Pancreas (tissue), 10 donors: ENCODE data around the gene LSAMP. TPM values are rescaled to one million over a fixed set of nuclear protein-coding genes. Genes with fewer than 3 reads are reported as not detected.

Source experiments
- ATAC-seq, 4 donors: fragments of 200-7000 bp; cut with Tn5 transposase; one replicate each; pipeline versions ENCODE4 v1.8.0 to v1.9.1; 2020; ENCODE audit warnings: mild to moderate bottlenecking in 4 of 4, moderate library complexity in 4 of 4
- DNase-seq, 6 donors: peaks; one replicate each; pipeline ENCODE4 v3.0.0-alpha.2; 2020
- FAIRE-seq: peaks from 2 replicates; lab custom pipeline; 2012; peaks lifted over from hg19 to GRCh38; lab: Jason Lieb, UNC
- H3K27ac ChIP-seq, 4 donors: fragments of 200-600 bp; sonication (generic); 1 replicate in 3 of 4; 2 replicates in 1 of 4; pipeline versions ENCODE4 v1.5.0 to v1.8.0; 2020
- H3K27me3 ChIP-seq, 4 donors: fragments of 200-600 bp; one replicate each; pipeline ENCODE4 v1.8.0; 2021
- H3K36me3 ChIP-seq, 3 donors: fragments of 200-600 bp; sonication (generic) in 1 of 3; one replicate each; pipeline versions ENCODE4 v1.5.0 to v1.8.0; 2020 to 2021
- H3K4me1 ChIP-seq, 3 donors: fragments of 200-600 bp; one replicate each; pipeline ENCODE4 v1.8.0; 2021
- H3K4me3 ChIP-seq, 4 donors: fragments of 200-600 bp; sonication (generic) in 2 of 4; one replicate each; pipeline versions ENCODE4 v1.5.0 to v1.8.0; 2020 to 2021
- H3K9me3 ChIP-seq, 4 donors: fragments of 200-600 bp; one replicate each; pipeline ENCODE4 v1.8.0; 2021
- CTCF ChIP-seq, 4 donors: fragments of 200-600 bp; sonication (generic) in 3 of 4; IDR thresholded peaks; one replicate each; pipeline versions ENCODE4 v1.5.0 to v1.8.0; 2021; ENCODE audit warnings: antibody characterized with exemption in 4 of 4
- WGBS, 2 donors: extraction: QIAGEN DNeasy Blood & Tissue Kit; methylation state at CpG; one replicate each; pipeline ENCODE4 v1.1.7; 2013; 5-methylcytosine and 5-hydroxymethylcytosine counted together
- intact Hi-C, 3 donors: fragments of 100-400 bp; cut with DNase I; formaldehyde crosslinking; loops; one replicate each; pipeline versions ENCODE4 v1.11.1 to v1.14.2; 2022
- polyA plus RNA-seq, 2 donors: library from polyadenylated mRNA; stranded (reverse); fragments of 200-250 nt; gene quantifications; one replicate each; pipeline ENCODE4 v1.2.3, GENCODE V29; 2013
- total RNA-seq, 6 donors: library from RNA; stranded (reverse); fragmentation: NEBNext Ultra II Directional in 4 of 6; extraction: Animal tissue kit (Norgen Biotek cat#: 25700) in 4 of 6; gene quantifications; one replicate each; pipeline versions ENCODE4 v1.2.1 to v1.2.4, GENCODE V29; 2021 to 2023
- donor health status: healthy with polysubstance abuse.
- donor health status: DM: no; HTN: no; CAD: no; lungs with moderate emphysema.
- donor health status: DM: no; HTN: no; CAD: no.
- donor health status: control.
- donor health status: control.
- donor health status: Bipolar disorder and iron deficiency.
- donor health status: DM: yes; HTN: yes; CAD: no.
- donor health status: DM: no; HTN: no; CAD: no.
- donor health status: DM: no; HTN: no; CAD: no.
- donor health status: DM: yes; HTN: yes; CAD: no.

The LSAMP gene
- total and polyA plus RNA-seq, 8 donors: 0.51 to 5.5 (median 1.5) TPM

GRCh38 chr3:115905871-115906270 is 539.4 kb downstream of the LSAMP start:
- no peak for ATAC-seq

GRCh38 chr3:115903843-115904242 is 541.4 kb downstream of the LSAMP start:
- no peak for FAIRE-seq
- H3K4me1 ChIP-seq: no peaks in the 10 kb centered on the region

More at GRCh38 chr3:115905871-115906270, 539.4 kb downstream of the LSAMP start:
- Histone ChIP-seq H3K27me3 (no peaks in the 10 kb centered on the region), H3K36me3 (no peaks in the 10 kb centered on the region), H3K4me1 (no peaks in the 10 kb centered on the region), H3K4me3 (no peak overlapping the region), H3K27ac (no peak overlapping the region), H3K9me3 (no peaks in the 10 kb centered on the region)
- no peak for TF ChIP-seq CTCF (IDR thresholded peaks at IDR 0.05)
- intact Hi-C loops: no loop called here
- no peak for DNase-seq
- WGBS, 2 donors: 56 to 67% methylated on average over 2 of the region's 2 CpGs
- FAIRE-seq: no peak

GRCh38 chr3:115901008-115901407 is 544.3 kb downstream of the LSAMP start:
- TF ChIP-seq CTCF (IDR thresholded peaks at IDR 0.05): no peak
- Histone ChIP-seq H3K4me3 (no peak overlapping the region), H3K9me3 (no peaks in the 10 kb centered on the region), H3K4me1 (no peaks in the 10 kb centered on the region), H3K27ac (no peak overlapping the region), H3K27me3 (no peaks in the 10 kb centered on the region), H3K36me3 (no peaks in the 10 kb centered on the region)
- no peak for DNase-seq
- no peak for ATAC-seq
- intact Hi-C loops: no loop called here
- FAIRE-seq: no peak

More at GRCh38 chr3:115903843-115904242, 541.4 kb downstream of the LSAMP start:
- no peak overlapping the region for H3K27ac ChIP-seq
- no peaks in the 10 kb centered on the region for H3K36me3 ChIP-seq
- no peak overlapping the region for H3K4me3 ChIP-seq
- WGBS, 2 donors: 90 to 94% methylated on average over 2 of the region's 2 CpGs
- no peaks in the 10 kb centered on the region for H3K27me3 ChIP-seq
- no peak for ATAC-seq
- intact Hi-C loops: no loop called here
- no peak for DNase-seq
- no peaks in the 10 kb centered on the region for H3K9me3 ChIP-seq
- TF ChIP-seq CTCF (IDR thresholded peaks at IDR 0.05): no peak

GRCh38 chr3:115899535-115899934 is 545.8 kb downstream of the LSAMP start:
- FAIRE-seq (no peak), ATAC-seq (no peak), DNase-seq (no peak)
- no peaks in the 10 kb centered on the region for H3K4me1 ChIP-seq
- H3K4me3 ChIP-seq: no peak overlapping the region
- intact Hi-C loops: no loop called here
- H3K36me3 ChIP-seq: no peaks in the 10 kb centered on the region
- no peaks in the 10 kb centered on the region for H3K9me3 ChIP-seq
- 74 to 86% methylated on average over 3 of the region's 3 CpGs for WGBS, 2 donors
- H3K27ac ChIP-seq: no peak overlapping the region
- TF ChIP-seq CTCF (IDR thresholded peaks at IDR 0.05): no peak
- H3K27me3 ChIP-seq: no peaks in the 10 kb centered on the region

- WGBS, 2 donors: 49 to 64% methylated on average over 3 of the region's 3 CpGs
- Histone ChIP-seq H3K27ac (no peak overlapping the region), H3K9me3 (no peaks in the 10 kb centered on the region), H3K4me3 (no peak overlapping the region), H3K27me3 (no peaks in the 10 kb centered on the region), H3K36me3 (no peaks in the 10 kb centered on the region), H3K4me1 (no peaks in the 10 kb centered on the region)
- no peak for TF ChIP-seq CTCF (IDR thresholded peaks at IDR 0.05)
- DNase-seq (no peak), ATAC-seq (no peak), FAIRE-seq (no peak)
- intact Hi-C loops: no loop called here
Observed at GRCh38 chr3:115898656-115899410, 546.5 kb downstream of the LSAMP start.
